ENCODE data around the gene MAN2C1. TPM values are rescaled to one million over a fixed set of nuclear protein-coding genes. Genes with fewer than 3 reads are reported as not detected.
"Not testable (repeated sequence)": the region's sequence is repeated elsewhere in the genome, so short reads cannot be mapped to it uniquely, and the experiment has no call there.

The MAN2C1 gene
- total RNA-seq, 2 donors from 2014 or later: 114 to 245 TPM

GRCh38 chr15:75356006-75356405 is 12.4 kb downstream of the MAN2C1 start:
- Mint-ChIP-seq H3K9me3 (no peaks in the 10 kb centered on the region), H3K36me3 (ENCODE audit: low read depth) (peaks cover 24% of the 10 kb centered on the region), H3K27ac (no peak overlapping the region), H3K4me1 (peaks cover under 1% of the 10 kb centered on the region), H3K4me3 (no peak overlapping the region), H3K27me3 (no peaks in the 10 kb centered on the region)
- no peak for ATAC-seq (replicated peaks)

DNA sequence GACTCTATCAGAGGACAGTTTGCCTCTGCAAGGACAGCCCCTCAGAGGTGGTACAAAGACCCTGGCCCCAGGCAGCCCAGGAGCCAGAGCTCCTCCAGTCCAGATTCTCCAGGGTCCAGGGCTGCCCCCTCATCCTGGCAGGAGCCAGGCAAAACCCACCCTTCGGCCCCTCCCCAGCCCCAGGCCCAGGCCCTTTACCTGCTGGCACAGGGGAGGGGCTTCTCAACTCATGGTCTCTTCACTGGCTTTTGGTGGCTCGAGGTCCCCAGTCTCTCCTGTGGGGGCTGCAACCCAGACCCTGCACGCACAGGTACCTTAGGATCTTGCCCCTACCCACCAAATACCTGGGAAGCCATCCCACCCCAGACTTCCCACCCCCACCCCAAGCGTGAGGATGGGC is 13.0 kb downstream of the MAN2C1 start:
- H3K36me3 Mint-ChIP-seq (ENCODE audit: low read depth): peaks cover 25% of the 10 kb centered on the region
- H3K4me3 Mint-ChIP-seq: no peak overlapping the region
- peaks cover 7% of the 10 kb centered on the region for H3K4me1 Mint-ChIP-seq
- no peaks in the 10 kb centered on the region for H3K9me3 Mint-ChIP-seq
- no peak overlapping the region for H3K27ac Mint-ChIP-seq
- ATAC-seq (replicated peaks): no peak
- H3K27me3 Mint-ChIP-seq: no peaks in the 10 kb centered on the region

DNA sequence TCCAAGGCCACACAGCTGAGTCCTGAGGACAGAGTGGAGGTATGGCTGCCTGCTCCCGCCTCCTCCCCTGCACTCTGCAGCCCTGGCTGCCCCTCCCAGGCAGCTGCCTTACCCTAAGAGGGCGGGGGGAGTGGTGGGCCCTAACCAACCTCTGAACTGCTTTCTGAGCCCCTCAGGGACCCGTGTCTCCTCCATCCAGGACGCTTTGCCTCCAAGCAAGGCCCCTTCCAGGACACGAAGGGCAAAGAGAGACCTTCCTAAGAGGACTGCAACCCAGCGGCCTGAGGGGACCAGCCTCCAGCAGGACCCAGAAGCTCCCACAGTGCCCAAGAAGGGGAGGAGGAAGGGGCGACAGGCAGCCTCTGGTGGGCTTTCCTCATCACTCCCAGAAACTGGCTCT is 14.0 kb downstream of the MAN2C1 start:
- ATAC-seq (replicated peaks): no peak
- H3K27ac Mint-ChIP-seq: no peak overlapping the region
- no peaks in the 10 kb centered on the region for H3K27me3 Mint-ChIP-seq
- H3K4me3 Mint-ChIP-seq: no peak overlapping the region
- H3K36me3 Mint-ChIP-seq (ENCODE audit: low read depth): peaks cover 35% of the 10 kb centered on the region
- H3K4me1 Mint-ChIP-seq: peaks cover 16% of the 10 kb centered on the region
- H3K9me3 Mint-ChIP-seq: peaks cover 7% of the 10 kb centered on the region

GRCh38 chr15:75353604-75354003 is 14.8 kb downstream of the MAN2C1 start:
- no peaks in the 10 kb centered on the region for H3K27me3 Mint-ChIP-seq
- peak overlapping the region; percentile 36 for H3K27ac Mint-ChIP-seq
- H3K36me3 Mint-ChIP-seq (ENCODE audit: low read depth): peaks cover 32% of the 10 kb centered on the region
- H3K9me3 Mint-ChIP-seq: peaks cover 7% of the 10 kb centered on the region
- H3K4me1 Mint-ChIP-seq: peaks cover 16% of the 10 kb centered on the region
- no peak for ATAC-seq (replicated peaks)
- H3K4me3 Mint-ChIP-seq: no peak overlapping the region

DNA sequence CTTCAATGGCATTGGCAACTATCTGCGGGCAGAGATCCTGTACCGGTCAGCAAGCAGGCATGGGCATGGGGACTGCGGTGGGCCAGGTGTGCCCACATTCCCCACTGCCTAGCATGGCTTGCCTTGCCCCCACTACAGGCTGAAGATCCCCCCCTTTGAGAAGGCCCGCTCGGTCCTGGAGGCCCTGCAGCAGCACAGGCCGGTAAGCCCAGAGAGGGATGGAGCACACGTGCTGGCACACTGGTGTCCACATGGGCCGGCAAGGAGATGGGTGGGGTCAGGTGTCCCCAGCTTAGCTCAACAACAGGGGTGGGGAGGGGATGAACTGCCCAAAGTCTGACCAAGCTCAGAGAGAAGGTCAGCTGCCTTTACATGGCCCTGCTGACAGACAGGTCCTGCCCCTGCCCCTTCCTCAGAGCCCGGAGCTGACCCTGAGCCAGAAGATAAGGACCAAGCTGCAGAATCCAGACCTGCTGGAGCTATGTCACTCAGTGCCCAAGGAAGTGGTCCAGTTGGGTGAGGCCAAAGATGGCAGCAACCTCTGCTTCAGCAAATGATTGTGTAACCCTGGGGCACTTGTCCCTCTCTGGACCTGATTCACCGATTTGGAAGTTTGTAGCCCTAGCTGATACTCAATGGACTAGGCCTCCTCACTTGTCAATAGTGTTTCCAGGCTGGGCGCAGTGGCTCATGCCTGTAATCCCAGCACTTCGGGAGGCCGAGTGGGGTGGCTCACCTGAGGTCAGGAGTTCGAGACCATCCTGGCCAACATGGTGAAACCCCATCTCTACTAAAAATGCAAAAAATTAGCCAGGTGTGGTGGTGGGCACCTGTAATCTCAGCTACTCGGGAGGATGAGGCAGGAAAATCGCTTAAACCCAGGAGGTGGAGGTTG is 16.0 kb downstream of the MAN2C1 start:
- peaks cover 7% of the 10 kb centered on the region for H3K9me3 Mint-ChIP-seq
- H3K27ac Mint-ChIP-seq: no peak overlapping the region
- H3K27me3 Mint-ChIP-seq: no peaks in the 10 kb centered on the region
- peaks cover 16% of the 10 kb centered on the region for H3K4me1 Mint-ChIP-seq
- H3K36me3 Mint-ChIP-seq (ENCODE audit: low read depth): peaks cover 23% of the 10 kb centered on the region
- ATAC-seq (replicated peaks): no peak
- H3K4me3 Mint-ChIP-seq: no peak overlapping the region

DNA sequence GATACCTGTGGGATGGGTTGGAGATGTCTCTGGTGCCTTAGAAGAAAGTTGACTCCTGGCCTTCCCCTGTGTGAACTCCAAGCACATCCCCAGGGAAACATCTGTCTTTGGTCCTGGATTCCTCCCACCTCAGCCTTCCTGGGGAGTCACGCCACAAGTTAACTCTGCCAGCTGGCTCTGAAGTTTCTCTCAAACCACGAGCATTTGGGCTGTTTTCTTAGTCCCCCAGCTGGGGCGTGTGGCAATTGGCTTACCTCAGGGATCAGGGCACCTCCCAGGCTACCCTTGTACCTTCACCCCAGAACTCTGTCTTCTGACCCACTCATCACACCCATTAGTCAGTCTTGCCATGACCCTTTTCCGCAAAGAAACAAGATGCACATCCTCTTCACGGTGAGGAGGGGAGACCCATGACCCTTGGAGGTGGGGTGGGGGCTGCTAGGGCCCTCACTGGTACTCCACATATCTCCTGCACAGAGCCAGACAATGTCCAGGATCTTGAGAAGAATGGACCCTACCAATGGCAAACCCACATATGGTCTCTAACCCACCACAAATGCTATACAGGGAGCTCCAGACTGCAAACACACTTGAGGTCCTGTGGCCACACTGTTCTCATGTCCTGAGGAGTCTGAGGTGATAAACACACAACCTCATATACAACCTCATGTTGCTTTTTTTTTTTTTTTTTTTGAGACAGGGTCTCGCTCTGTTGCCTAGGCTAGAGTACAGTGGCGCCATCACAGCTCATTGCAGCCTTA is 17.6 kb downstream of the MAN2C1 start:
- Mint-ChIP-seq H3K4me3 (peak overlapping the region; percentile 66), H3K27me3 (no peaks in the 10 kb centered on the region), H3K4me1 (peaks cover 21% of the 10 kb centered on the region), H3K9me3 (peaks cover 7% of the 10 kb centered on the region), H3K36me3 (ENCODE audit: low read depth) (peaks cover 16% of the 10 kb centered on the region), H3K27ac (peak overlapping the region; percentile 91)
- no peak for ATAC-seq (replicated peaks)

DNA sequence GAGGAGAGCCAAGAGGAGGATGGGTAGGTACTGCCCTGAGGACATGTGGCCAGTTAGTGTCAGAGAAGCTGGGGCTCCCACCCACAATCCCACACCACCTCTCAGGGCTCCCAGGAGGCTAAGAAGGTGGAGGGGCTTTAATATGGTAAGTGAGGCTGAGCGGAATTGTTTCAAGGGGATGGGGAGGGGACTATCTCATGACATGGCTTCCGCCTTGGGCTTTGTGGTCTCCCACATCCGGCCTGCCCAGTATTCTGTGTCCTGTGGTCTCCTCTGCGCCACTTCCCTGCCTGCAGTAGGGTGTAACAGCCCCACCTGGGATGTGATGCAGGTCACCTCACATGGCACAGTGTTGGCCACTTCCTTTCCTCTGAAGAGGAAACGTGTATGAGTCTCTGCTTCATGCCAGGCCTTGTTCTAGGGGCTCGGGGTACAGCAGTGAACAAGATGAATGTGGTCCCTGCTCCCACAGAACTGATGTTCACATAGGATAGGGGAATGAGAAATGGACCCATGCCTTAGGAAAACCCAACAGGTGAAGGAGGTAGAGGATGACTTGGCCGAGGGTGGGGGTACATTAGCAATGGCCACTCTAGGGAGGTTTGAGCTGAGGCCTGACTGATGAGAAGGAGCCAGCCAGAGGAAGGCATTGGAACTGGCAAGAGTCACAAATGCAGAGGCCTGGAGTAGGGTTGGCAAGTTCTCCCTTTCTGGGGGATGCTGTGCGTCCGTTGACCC is 18.4 kb downstream of the MAN2C1 start:
- Mint-ChIP-seq H3K4me1 (peaks cover 21% of the 10 kb centered on the region), H3K27me3 (no peaks in the 10 kb centered on the region), H3K4me3 (peak overlapping the region; percentile 66), H3K36me3 (ENCODE audit: low read depth) (peaks cover 12% of the 10 kb centered on the region), H3K27ac (peak overlapping the region; percentile 91), H3K9me3 (peaks cover 7% of the 10 kb centered on the region)
- ATAC-seq (replicated peaks): peak; percentile 90

GRCh38 chr15:75349351-75349669 is 19.1 kb downstream of the MAN2C1 start:
- not testable (repeated sequence) for ATAC-seq (replicated peaks); H3K9me3 Mint-ChIP-seq; H3K27me3 Mint-ChIP-seq
- Mint-ChIP-seq H3K4me1 (peaks cover 21% of the 10 kb centered on the region), H3K4me3 (peak overlapping the region; percentile 66), H3K27ac (peak overlapping the region; percentile 91), H3K36me3 (ENCODE audit: low read depth) (peaks cover 12% of the 10 kb centered on the region)

DNA sequence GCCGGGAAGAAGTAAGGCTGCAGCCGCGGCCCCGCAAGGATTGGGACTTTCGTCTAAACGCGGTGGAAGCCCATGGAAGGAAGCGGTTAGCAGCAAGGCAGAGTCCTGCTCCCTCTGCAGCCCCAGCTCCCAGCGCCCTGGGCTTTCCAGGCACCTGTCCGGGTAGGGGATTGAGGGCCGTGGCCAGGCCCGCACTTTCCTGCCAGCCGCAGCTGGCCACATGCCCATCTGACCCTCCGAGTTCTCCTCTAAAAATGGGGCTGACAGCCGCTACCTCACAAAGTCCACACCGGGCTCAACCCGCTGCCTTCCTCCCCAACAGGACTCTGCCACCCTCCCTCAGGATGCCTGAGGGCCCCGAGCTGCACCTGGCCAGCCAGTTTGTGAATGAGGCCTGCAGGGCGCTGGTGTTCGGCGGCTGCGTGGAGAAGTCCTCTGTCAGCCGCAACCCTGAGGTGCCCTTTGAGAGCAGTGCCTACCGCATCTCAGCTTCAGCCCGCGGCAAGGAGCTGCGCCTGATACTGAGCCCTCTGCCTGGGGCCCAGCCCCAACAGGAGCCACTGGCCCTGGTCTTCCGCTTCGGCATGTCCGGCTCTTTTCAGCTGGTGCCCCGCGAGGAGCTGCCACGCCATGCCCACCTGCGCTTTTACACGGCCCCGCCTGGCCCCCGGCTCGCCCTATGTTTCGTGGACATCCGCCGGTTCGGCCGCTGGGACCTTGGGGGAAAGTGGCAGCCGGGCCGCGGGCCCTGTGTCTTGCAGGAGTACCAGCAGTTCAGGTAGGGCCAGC is 19.7 kb downstream of the MAN2C1 start:
- peak overlapping the region; percentile 66 for H3K4me3 Mint-ChIP-seq
- peaks cover 21% of the 10 kb centered on the region for H3K4me1 Mint-ChIP-seq
- no peak for ATAC-seq (replicated peaks)
- peaks cover 12% of the 10 kb centered on the region for H3K36me3 Mint-ChIP-seq (ENCODE audit: low read depth)
- H3K27me3 Mint-ChIP-seq: no peaks in the 10 kb centered on the region
- H3K27ac Mint-ChIP-seq: no peak overlapping the region
- peaks cover 7% of the 10 kb centered on the region for H3K9me3 Mint-ChIP-seq

DNA sequence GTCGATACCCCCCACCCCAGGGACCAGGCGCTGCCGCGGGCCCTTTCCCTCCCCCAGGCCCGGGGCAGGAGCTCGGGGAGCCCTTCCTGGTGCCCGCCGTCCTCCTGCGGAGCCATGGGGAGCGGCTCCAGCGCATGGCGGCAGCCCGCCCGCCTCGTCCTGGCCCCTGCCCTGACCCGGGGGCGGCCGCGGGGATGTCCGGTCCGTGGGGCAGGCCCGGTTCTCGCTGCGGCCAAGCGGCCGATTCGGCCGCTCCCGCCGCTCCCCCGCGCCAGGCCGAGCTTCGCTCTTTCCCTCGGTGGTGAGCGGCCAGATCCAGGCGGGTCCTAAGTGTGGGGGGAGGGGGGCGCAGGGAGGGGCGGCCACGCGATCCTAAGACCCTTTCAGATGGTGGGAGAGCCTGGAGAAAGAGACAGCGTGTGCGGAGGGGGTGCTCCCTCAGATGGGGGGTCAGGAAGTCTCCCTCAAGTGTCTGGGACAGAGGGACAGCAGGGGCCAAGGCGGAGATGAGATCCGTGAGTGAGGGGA is 20.3 kb downstream of the MAN2C1 start:
- Mint-ChIP-seq H3K27ac (no peak overlapping the region), H3K9me3 (peaks cover 7% of the 10 kb centered on the region), H3K36me3 (ENCODE audit: low read depth) (peaks cover 12% of the 10 kb centered on the region), H3K4me3 (peak overlapping the region; percentile 90), H3K27me3 (no peaks in the 10 kb centered on the region), H3K4me1 (peaks cover 21% of the 10 kb centered on the region)
- no peak for ATAC-seq (replicated peaks)

- peaks cover 7% of the 10 kb centered on the region for H3K9me3 Mint-ChIP-seq
- peak overlapping the region; percentile 90 for H3K4me3 Mint-ChIP-seq
- ATAC-seq (replicated peaks): peak; percentile 65
- peaks cover 21% of the 10 kb centered on the region for H3K4me1 Mint-ChIP-seq
- peaks cover 12% of the 10 kb centered on the region for H3K36me3 Mint-ChIP-seq (ENCODE audit: low read depth)
- no peaks in the 10 kb centered on the region for H3K27me3 Mint-ChIP-seq
- H3K27ac Mint-ChIP-seq: peak overlapping the region; percentile 87
Observed at GRCh38 chr15:75347222-75348033, 21.0 kb downstream of the MAN2C1 start.

DNA sequence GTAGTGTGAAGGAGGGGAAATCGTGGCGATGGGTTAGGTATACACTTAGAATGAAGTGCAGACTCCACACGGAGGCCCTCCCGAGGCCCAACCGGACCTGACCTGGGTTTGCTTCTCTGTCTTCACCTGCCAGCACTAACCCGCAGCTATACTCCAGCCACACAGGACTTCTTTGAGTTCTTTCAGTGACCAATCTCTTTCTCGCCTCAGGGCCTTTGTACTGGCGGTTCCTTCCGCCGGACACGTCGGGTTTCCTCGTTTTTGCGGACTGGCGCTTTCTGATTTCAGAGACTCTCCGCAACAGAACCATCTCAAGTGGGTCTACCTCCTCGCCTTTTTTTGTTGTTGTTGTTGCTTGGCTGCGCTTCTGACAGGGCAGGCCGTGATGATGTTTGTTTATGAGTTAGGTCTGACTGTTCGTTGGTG is 21.6 kb downstream of the MAN2C1 start, which contains the start of gene NEIL1:
TSS of gene NEIL1 (plus strand) at position 244 of the 426 bp plus-strand sequence. CDS start 1,867 bp downstream, outside the sequence.
- Mint-ChIP-seq H3K36me3 (ENCODE audit: low read depth) (peaks cover 12% of the 10 kb centered on the region), H3K27ac (peak within 1 kb of the TSS; percentile 87), H3K4me3 (peak within 1 kb of the TSS; percentile 90), H3K27me3 (no peaks in the 10 kb centered on the region), H3K9me3 (peaks cover 7% of the 10 kb centered on the region), H3K4me1 (peaks cover 21% of the 10 kb centered on the region)
- no peak for ATAC-seq (replicated peaks)

- H3K36me3 Mint-ChIP-seq (ENCODE audit: low read depth): peaks cover 19% of the 10 kb centered on the region
Observed at GRCh38 chr15:75343953-75344352, 24.5 kb downstream of the MAN2C1 start.

More at GRCh38 chr15:75343953-75344352, 24.5 kb downstream of the MAN2C1 start:
- not testable (repeated sequence) for H3K27ac Mint-ChIP-seq; H3K27me3 Mint-ChIP-seq; ATAC-seq (replicated peaks); H3K4me1 Mint-ChIP-seq; H3K4me3 Mint-ChIP-seq; H3K9me3 Mint-ChIP-seq
